Trophoblast cell (in vitro differentiated cells and primary cell): ENCODE data around the gene LRTM2.
A peak's percentile ranks its signal among the peaks of the same experiment; 100 is the strongest.

Experiments used
- DNase-seq, 2 donors: peaks; one replicate each; pipeline ENCODE4 v3.0.0-alpha.2; 2016
- H2AFZ ChIP-seq: 2 replicates; pipeline ENCODE4 v1.6.1; 2013; ENCODE audit warnings: low read length, moderate library complexity, mild to moderate bottlenecking; ENCODE audit not compliant: insufficient read depth, poor library complexity
- H2AK5ac ChIP-seq: 2 replicates; pipeline ENCODE4 v1.6.1; 2013; ENCODE audit warnings: mild to moderate bottlenecking, low read length
- H2BK120ac ChIP-seq: 2 replicates; pipeline ENCODE4 v1.6.1; 2013; ENCODE audit warnings: low read length, mild to moderate bottlenecking, moderate library complexity; ENCODE audit not compliant: insufficient read depth, poor library complexity
- H2BK12ac ChIP-seq: 2 replicates; pipeline ENCODE4 v1.6.1; 2013; ENCODE audit warnings: mild to moderate bottlenecking, low read length, moderate library complexity
- H2BK5ac ChIP-seq: 2 replicates; pipeline ENCODE4 v1.6.1; 2013; ENCODE audit warnings: low read length, low read depth, moderate library complexity, mild to moderate bottlenecking; ENCODE audit not compliant: poor library complexity
- H3K14ac ChIP-seq: 2 replicates; pipeline ENCODE4 v1.6.1; 2013; ENCODE audit warnings: mild to moderate bottlenecking, low read length
- H3K18ac ChIP-seq: 2 replicates; pipeline ENCODE4 v1.6.1; 2013; ENCODE audit warnings: mild to moderate bottlenecking, low read length
- H3K23ac ChIP-seq: 2 replicates; pipeline ENCODE4 v1.6.1; 2013; ENCODE audit warnings: low read length
- H3K27ac ChIP-seq: 2 replicates; pipeline ENCODE4 v1.5.1; 2013; ENCODE audit warnings: low read depth, mild to moderate bottlenecking, inconsistent platforms, low read length, moderate library complexity
- H3K27me3 ChIP-seq: 2 replicates; pipeline ENCODE4 v1.6.1; 2013; ENCODE audit warnings: inconsistent platforms, mild to moderate bottlenecking, low read length, moderate library complexity; ENCODE audit not compliant: insufficient read depth
- H3K36me3 ChIP-seq, 2 experiments: 1 replicate in 1 of 2; 2 replicates in 1 of 2; pipeline ENCODE4 v1.6.1; 2013; ENCODE audit warnings: low read length in 2 of 2, mild to moderate bottlenecking in 2 of 2, moderate library complexity in 1 of 2; ENCODE audit not compliant: insufficient read depth in 2 of 2, control insufficient read depth in 1 of 2
- H3K4ac ChIP-seq: 2 replicates; pipeline ENCODE4 v1.6.1; 2013; ENCODE audit warnings: low read depth, mild to moderate bottlenecking, low read length, moderate library complexity
- H3K4me1 ChIP-seq, 2 experiments: 1 replicate in 1 of 2; 2 replicates in 1 of 2; pipeline ENCODE4 v1.6.1; 2013; ENCODE audit warnings: low read length in 2 of 2, mild to moderate bottlenecking in 2 of 2, moderate library complexity in 1 of 2; ENCODE audit not compliant: insufficient read depth in 2 of 2, control insufficient read depth in 1 of 2
- H3K4me2 ChIP-seq: 2 replicates; pipeline ENCODE4 v1.6.1; 2013; ENCODE audit warnings: inconsistent platforms, mild to moderate bottlenecking, low read length, moderate library complexity
- H3K4me3 ChIP-seq: 2 replicates; pipeline ENCODE4 v1.5.1; 2013; ENCODE audit warnings: mild to moderate bottlenecking, low read depth, low read length, inconsistent platforms
- H3K79me1 ChIP-seq: one replicate; pipeline ENCODE4 v1.6.1; 2013; ENCODE audit warnings: low read length
- H3K79me2 ChIP-seq: 2 replicates; pipeline ENCODE4 v1.6.1; 2013; ENCODE audit warnings: low read length, mild to moderate bottlenecking; ENCODE audit not compliant: control insufficient read depth, insufficient read depth, poor library complexity
- H3K9ac ChIP-seq: 2 replicates; pipeline ENCODE4 v1.6.1; 2013; ENCODE audit warnings: mild to moderate bottlenecking, low read length
- H3K9me3 ChIP-seq: 2 replicates; pipeline ENCODE4 v1.6.1; 2013; ENCODE audit warnings: low read depth, mild to moderate bottlenecking, control low read depth, inconsistent platforms, low read length; ENCODE audit not compliant: insufficient read depth
- H4K12ac ChIP-seq: 2 replicates; pipeline ENCODE4 v1.6.1; 2013; ENCODE audit warnings: low read depth, mild to moderate bottlenecking, low read length, moderate library complexity
- H4K8ac ChIP-seq: 2 replicates; pipeline ENCODE4 v1.6.1; 2013; ENCODE audit warnings: low read depth, mild to moderate bottlenecking, low read length, moderate library complexity
- H4K91ac ChIP-seq: one replicate; pipeline ENCODE4 v1.6.1; 2013; ENCODE audit warnings: low read depth, mild to moderate bottlenecking, low read length, moderate library complexity
- WGBS: extraction: QIAGEN DNeasy Blood & Tissue Kit; methylation state at CpG from one replicate; pipeline ENCODE4 v1.1.7; 2013; ENCODE audit warnings: missing lambda C conversion rate; ENCODE audit not compliant: insufficient read length, insufficient coverage; ENCODE audit errors: extremely low coverage; 5-methylcytosine and 5-hydroxymethylcytosine counted together

Gene LRTM2

GRCh38 chr12:1810201-1810930 is 10.0 kb upstream of the LRTM2 start:
- H2AFZ ChIP-seq = no peak overlapping the region
- no peak overlapping the region for H3K9ac ChIP-seq
- H2AK5ac ChIP-seq = no peak overlapping the region
- no peak overlapping the region for H2BK120ac ChIP-seq
- H2BK5ac ChIP-seq = no peak overlapping the region
- no peak overlapping the region for H3K4me2 ChIP-seq
- no peak overlapping the region for H3K18ac ChIP-seq
- no peak overlapping the region for H4K12ac ChIP-seq
- H3K36me3 ChIP-seq = no peaks in the 10 kb centered on the region
- H3K79me1 ChIP-seq = no peaks in the 10 kb centered on the region
- no peaks in the 10 kb centered on the region for H3K27me3 ChIP-seq
- no peak overlapping the region for H2BK12ac ChIP-seq
- peaks cover 7% of the 10 kb centered on the region for H3K9me3 ChIP-seq
- H3K79me2 ChIP-seq = no peaks in the 10 kb centered on the region
- WGBS = no CpG with 5 or more reads among the region's 21 CpGs
- peaks cover 0 to 5% of the 10 kb centered on the region in 2 experiments for H3K4me1 ChIP-seq
- DNase-seq = no peak
- H3K23ac ChIP-seq = peak overlapping the region; percentile 37
- no peak overlapping the region for H4K8ac ChIP-seq
- no peak overlapping the region for H3K4ac ChIP-seq
- H3K27ac ChIP-seq = no peak overlapping the region
- H4K91ac ChIP-seq = no peak overlapping the region
- H3K14ac ChIP-seq = no peak overlapping the region
- peak overlapping the region; percentile 51 for H3K4me3 ChIP-seq

GRCh38 chr12:1810931-1811280 is 9.5 kb upstream of the LRTM2 start:
- no peak overlapping the region for H2AK5ac ChIP-seq
- H3K9me3 ChIP-seq = peaks cover 7% of the 10 kb centered on the region
- no peak overlapping the region for H2BK12ac ChIP-seq
- no peak overlapping the region for H2BK120ac ChIP-seq
- H3K27ac ChIP-seq = no peak overlapping the region
- no peak overlapping the region for H2BK5ac ChIP-seq
- WGBS = no CpG with 5 or more reads among the region's 10 CpGs
- no peak overlapping the region for H3K4me2 ChIP-seq
- no peaks in the 10 kb centered on the region for H3K36me3 ChIP-seq
- no peak overlapping the region for H3K14ac ChIP-seq
- peaks cover 0 to 5% of the 10 kb centered on the region in 2 experiments for H3K4me1 ChIP-seq
- no peak overlapping the region for H3K23ac ChIP-seq
- no peak overlapping the region for H3K4ac ChIP-seq
- H4K12ac ChIP-seq = no peak overlapping the region
- H3K9ac ChIP-seq = no peak overlapping the region
- no peak for DNase-seq
- H3K18ac ChIP-seq = no peak overlapping the region
- no peak overlapping the region for H4K8ac ChIP-seq
- no peaks in the 10 kb centered on the region for H3K79me2 ChIP-seq
- no peaks in the 10 kb centered on the region for H3K79me1 ChIP-seq
- H4K91ac ChIP-seq = no peak overlapping the region
- H2AFZ ChIP-seq = no peak overlapping the region
- H3K4me3 ChIP-seq = no peak overlapping the region
- no peaks in the 10 kb centered on the region for H3K27me3 ChIP-seq

GRCh38 chr12:1811281-1811947 is 9.0 kb upstream of the LRTM2 start:
- no peak for DNase-seq
- no peak overlapping the region for H2AFZ ChIP-seq
- no peak overlapping the region for H2BK120ac ChIP-seq
- no peak overlapping the region for H4K12ac ChIP-seq
- no peak overlapping the region for H2AK5ac ChIP-seq
- no peaks in the 10 kb centered on the region for H3K36me3 ChIP-seq
- no peak overlapping the region for H3K23ac ChIP-seq
- H3K18ac ChIP-seq = no peak overlapping the region
- H3K4ac ChIP-seq = no peak overlapping the region
- H3K4me1 ChIP-seq = peaks cover 0 to 5% of the 10 kb centered on the region in 2 experiments
- H4K8ac ChIP-seq = no peak overlapping the region
- no peak overlapping the region for H2BK12ac ChIP-seq
- no peak overlapping the region for H3K4me2 ChIP-seq
- H3K9me3 ChIP-seq = peaks cover 7% of the 10 kb centered on the region
- no peaks in the 10 kb centered on the region for H3K79me1 ChIP-seq
- H3K14ac ChIP-seq = no peak overlapping the region
- no CpG with 5 or more reads among the region's 27 CpGs for WGBS
- no peaks in the 10 kb centered on the region for H3K27me3 ChIP-seq
- H3K27ac ChIP-seq = no peak overlapping the region
- no peak overlapping the region for H2BK5ac ChIP-seq
- no peak overlapping the region for H4K91ac ChIP-seq
- no peak overlapping the region for H3K9ac ChIP-seq
- H3K79me2 ChIP-seq = no peaks in the 10 kb centered on the region
- H3K4me3 ChIP-seq = no peak overlapping the region

GRCh38 chr12:1811948-1812291 is 8.4 kb upstream of the LRTM2 start:
- Histone ChIP-seq H3K79me1 (no peaks in the 10 kb centered on the region), H3K18ac (no peak overlapping the region), H2BK120ac (no peak overlapping the region), H4K91ac (no peak overlapping the region), H3K4me1 (peaks cover 0 to 5% of the 10 kb centered on the region in 2 experiments), H3K14ac (no peak overlapping the region), H3K4me3 (no peak overlapping the region), H3K23ac (no peak overlapping the region), H2BK5ac (no peak overlapping the region), H3K4me2 (no peak overlapping the region), H2AK5ac (no peak overlapping the region), H3K27ac (no peak overlapping the region), H3K4ac (no peak overlapping the region), H2BK12ac (no peak overlapping the region), H3K36me3 (no peaks in the 10 kb centered on the region), H3K27me3 (no peaks in the 10 kb centered on the region), H3K9ac (no peak overlapping the region), H3K79me2 (no peaks in the 10 kb centered on the region), H4K8ac (no peak overlapping the region), H4K12ac (no peak overlapping the region), H2AFZ (no peak overlapping the region), H3K9me3 (peaks cover 10% of the 10 kb centered on the region)
- WGBS = no CpG with 5 or more reads among the region's 6 CpGs
- DNase-seq = no peak
